ENCODE data around the gene ARHGAP26. TPM values are rescaled to one million over a fixed set of nuclear protein-coding genes. Genes with fewer than 3 reads are reported as not detected.

Gene ARHGAP26
- total and polyA plus RNA-seq, 4 donors, result 5.4 to 52.3 (median 30.4) TPM

DNA sequence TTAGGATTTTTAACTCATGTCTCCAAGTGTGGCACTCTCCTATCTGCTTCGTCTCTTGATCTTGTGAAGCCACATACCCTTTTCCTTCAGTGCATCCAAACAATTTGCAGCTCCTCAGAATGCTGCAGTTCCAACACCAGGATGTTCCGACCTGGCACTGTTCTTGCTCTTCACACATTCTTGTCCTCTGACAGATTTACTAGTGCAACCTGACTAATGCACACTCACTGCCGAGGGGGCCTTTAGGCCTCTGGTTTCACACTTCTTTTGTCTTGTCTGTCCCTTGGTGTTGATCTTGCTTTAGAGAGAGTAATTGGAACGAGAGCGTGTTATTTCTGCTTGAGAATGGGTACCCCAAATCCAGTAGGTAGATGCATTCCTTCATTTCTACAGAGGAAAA, 15.0 kb downstream of the ARHGAP26 start:
- Histone ChIP-seq H3K36me3 (ENCODE audit: control insufficient read depth in 4 of 4, insufficient read depth in 4 of 4, low read length in 4 of 4) (no peaks in the 10 kb centered on the region), H3K9ac (ENCODE audit: insufficient read depth in 1 of 2, low read length in 2 of 2) (no peak overlapping the region), H3K27ac (ENCODE audit: low read depth in 1 of 2, low read length in 1 of 2) (no peak overlapping the region), H3K4me1 (ENCODE audit: control insufficient read depth in 5 of 5, insufficient read depth in 5 of 5, low read length in 5 of 5) (peaks cover 0 to 50% (median 11%) of the 10 kb centered on the region in 5 donors), H3K9me3 (ENCODE audit: control insufficient read depth in 4 of 4, insufficient read depth in 3 of 4, low read length in 3 of 4) (no peaks in the 10 kb centered on the region), H3K4me3 (no peak overlapping the region), H3K27me3 (ENCODE audit: control insufficient read depth in 3 of 3, insufficient read depth in 3 of 3, low read length in 2 of 3) (no peaks in the 10 kb centered on the region)
- TF ChIP-seq, protein P1, sequence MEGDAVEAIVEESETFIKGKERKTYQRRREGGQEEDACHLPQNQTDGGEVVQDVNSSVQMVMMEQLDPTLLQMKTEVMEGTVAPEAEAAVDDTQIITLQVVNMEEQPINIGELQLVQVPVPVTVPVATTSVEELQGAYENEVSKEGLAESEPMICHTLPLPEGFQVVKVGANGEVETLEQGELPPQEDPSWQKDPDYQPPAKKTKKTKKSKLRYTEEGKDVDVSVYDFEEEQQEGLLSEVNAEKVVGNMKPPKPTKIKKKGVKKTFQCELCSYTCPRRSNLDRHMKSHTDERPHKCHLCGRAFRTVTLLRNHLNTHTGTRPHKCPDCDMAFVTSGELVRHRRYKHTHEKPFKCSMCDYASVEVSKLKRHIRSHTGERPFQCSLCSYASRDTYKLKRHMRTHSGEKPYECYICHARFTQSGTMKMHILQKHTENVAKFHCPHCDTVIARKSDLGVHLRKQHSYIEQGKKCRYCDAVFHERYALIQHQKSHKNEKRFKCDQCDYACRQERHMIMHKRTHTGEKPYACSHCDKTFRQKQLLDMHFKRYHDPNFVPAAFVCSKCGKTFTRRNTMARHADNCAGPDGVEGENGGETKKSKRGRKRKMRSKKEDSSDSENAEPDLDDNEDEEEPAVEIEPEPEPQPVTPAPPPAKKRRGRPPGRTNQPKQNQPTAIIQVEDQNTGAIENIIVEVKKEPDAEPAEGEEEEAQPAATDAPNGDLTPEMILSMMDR (IDR thresholded peaks at IDR 0.05; ENCODE audit: control extremely low read depth, extremely low read depth), result no peak
- DNase-seq (no peak), ATAC-seq (ENCODE audit: insufficient read depth, low FRiP score) (no peak)
- WGBS, 2 donors, result 92 to 97% methylated on average over 5 of the region's 5 CpGs

DNA sequence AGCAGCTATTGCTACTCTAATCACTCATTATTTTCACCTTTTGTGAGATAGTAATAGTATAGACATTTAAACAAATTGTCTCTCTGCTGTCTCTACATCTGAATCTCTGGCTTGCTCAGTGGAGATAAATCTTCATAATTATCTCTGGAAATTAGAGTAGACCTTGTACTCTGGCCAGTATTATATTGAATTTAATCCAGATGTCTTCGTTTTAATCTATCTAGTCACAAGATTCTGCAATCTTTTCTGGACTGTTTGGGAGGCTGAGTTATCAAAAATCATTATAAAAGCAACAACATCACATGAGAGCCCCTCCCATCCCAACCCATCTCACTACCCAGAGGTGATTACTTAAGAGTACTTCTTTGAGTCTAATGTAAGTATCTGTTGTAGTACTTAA, 19.0 kb downstream of the ARHGAP26 start:
- no peak for ATAC-seq (ENCODE audit: insufficient read depth, low FRiP score)
- no peaks in the 10 kb centered on the region for H3K27me3 ChIP-seq (ENCODE audit: control insufficient read depth in 3 of 3, insufficient read depth in 3 of 3, low read length in 2 of 3)
- no peak overlapping the region for H3K9ac ChIP-seq (ENCODE audit: insufficient read depth in 1 of 2, low read length in 2 of 2)
- H3K4me1 ChIP-seq (ENCODE audit: control insufficient read depth in 5 of 5, insufficient read depth in 5 of 5, low read length in 5 of 5), result peaks cover 0 to 32% (median 2%) of the 10 kb centered on the region in 5 donors
- H3K9me3 ChIP-seq (ENCODE audit: control insufficient read depth in 4 of 4, insufficient read depth in 3 of 4, low read length in 3 of 4), result no peaks in the 10 kb centered on the region
- no peak overlapping the region for H3K4me3 ChIP-seq
- no peak overlapping the region for H3K27ac ChIP-seq (ENCODE audit: low read depth in 1 of 2, low read length in 1 of 2)
- 48 to 69% methylated on average over 1 of the region's 1 CpG for WGBS, 2 donors
- no peak for DNase-seq
- TF ChIP-seq, protein P1 (IDR thresholded peaks at IDR 0.05; ENCODE audit: control extremely low read depth, extremely low read depth), result no peak
- no peaks in the 10 kb centered on the region for H3K36me3 ChIP-seq (ENCODE audit: control insufficient read depth in 4 of 4, insufficient read depth in 4 of 4, low read length in 4 of 4)

DNA sequence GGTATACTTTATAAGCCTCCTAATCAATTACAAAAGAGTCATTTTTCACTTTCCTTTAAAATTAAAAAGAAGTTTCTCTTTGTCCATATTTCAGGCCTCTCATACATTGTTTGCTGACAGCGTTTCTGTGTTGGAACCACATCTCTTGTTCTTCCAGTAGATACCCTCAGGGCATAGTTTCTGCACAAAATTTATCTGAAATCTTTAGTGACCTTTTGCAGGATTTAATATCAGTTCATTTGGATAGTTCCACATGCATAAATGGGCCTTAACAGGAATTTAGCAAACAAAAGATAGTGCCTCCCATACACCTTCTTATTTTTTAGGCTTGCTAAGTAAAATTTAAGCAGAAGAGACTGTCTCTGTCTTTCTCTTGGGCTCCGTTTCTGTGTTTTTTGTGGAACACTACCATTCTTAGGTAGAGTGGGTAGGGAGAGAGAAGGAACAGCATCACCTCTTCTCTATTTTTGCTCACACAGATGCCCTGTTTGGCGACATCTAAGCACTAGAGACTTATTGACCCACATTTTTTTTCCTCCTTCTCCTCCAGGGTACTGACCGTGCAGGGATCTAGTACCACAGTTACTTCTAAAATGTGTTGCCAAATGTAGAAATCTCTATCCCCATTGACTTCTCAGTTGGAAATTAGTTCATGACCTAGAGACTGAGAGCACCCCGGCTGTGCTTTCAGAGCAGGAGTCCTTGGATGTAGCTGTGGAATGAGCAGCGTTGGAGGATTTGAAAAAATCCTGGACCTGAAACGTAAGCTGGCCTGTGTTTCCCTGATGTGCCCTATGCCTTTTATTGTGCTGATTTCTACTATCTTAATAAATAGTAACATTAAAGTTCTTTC, 22.1 kb downstream of the ARHGAP26 start:
- H3K36me3 ChIP-seq (ENCODE audit: control insufficient read depth in 4 of 4, insufficient read depth in 4 of 4, low read length in 4 of 4), result no peaks in the 10 kb centered on the region
- H3K9ac ChIP-seq (ENCODE audit: insufficient read depth in 1 of 2, low read length in 2 of 2), result no peak overlapping the region
- no peaks in the 10 kb centered on the region for H3K27me3 ChIP-seq (ENCODE audit: control insufficient read depth in 3 of 3, insufficient read depth in 3 of 3, low read length in 2 of 3)
- no peak overlapping the region for H3K27ac ChIP-seq (ENCODE audit: low read depth in 1 of 2, low read length in 1 of 2)
- TF ChIP-seq, protein P1 (IDR thresholded peaks at IDR 0.05; ENCODE audit: control extremely low read depth, extremely low read depth), result no peak
- no peak for ATAC-seq (ENCODE audit: insufficient read depth, low FRiP score)
- WGBS, 2 donors, result 92 to 96% methylated on average over 7 of the region's 7 CpGs
- no peak overlapping the region for H3K4me3 ChIP-seq
- H3K9me3 ChIP-seq (ENCODE audit: control insufficient read depth in 4 of 4, insufficient read depth in 3 of 4, low read length in 3 of 4), result no peaks in the 10 kb centered on the region
- DNase-seq, result no peak
- H3K4me1 ChIP-seq (ENCODE audit: control insufficient read depth in 5 of 5, insufficient read depth in 5 of 5, low read length in 5 of 5), result peaks cover 0 to 27% (median 5%) of the 10 kb centered on the region in 5 donors

All from lung (tissue), 12 donors.